Stomach smooth muscle (tissue), 2 donors: ENCODE data around the gene ROBO1.

Source experiments
- H3K27ac ChIP-seq: one replicate; pipeline ENCODE4 v1.7.0; 2013; ENCODE audit warnings: mild to moderate bottlenecking, low read length, inconsistent platforms
- H3K27me3 ChIP-seq, 2 donors: one replicate each; pipeline ENCODE4 v1.7.0; 2013; ENCODE audit warnings: low read length in 2 of 2; ENCODE audit not compliant: insufficient read depth in 2 of 2, control insufficient read depth in 1 of 2
- H3K36me3 ChIP-seq, 2 donors: one replicate each; pipeline ENCODE4 v1.7.0; 2013; ENCODE audit warnings: low read length in 2 of 2; ENCODE audit not compliant: control insufficient read depth in 2 of 2, insufficient read depth in 2 of 2
- H3K4me1 ChIP-seq: one replicate; pipeline ENCODE4 v1.7.0; 2013; ENCODE audit warnings: low read length; ENCODE audit not compliant: control insufficient read depth, insufficient read depth
- H3K4me3 ChIP-seq, 2 donors: one replicate each; pipeline ENCODE4 v1.7.0; 2013; ENCODE audit warnings: low read length in 2 of 2
- H3K9ac ChIP-seq, 2 donors: one replicate each; pipeline ENCODE4 v1.7.0; 2013; ENCODE audit warnings: low read length in 2 of 2, mild to moderate bottlenecking in 1 of 2
- H3K9me3 ChIP-seq, 2 donors: one replicate each; pipeline ENCODE4 v1.7.0; 2013; ENCODE audit warnings: low read length in 2 of 2; ENCODE audit not compliant: control insufficient read depth in 2 of 2
- donor health status: healthy.
- donor health status: Pancreatic carcinoma.

Gene ROBO1

DNA sequence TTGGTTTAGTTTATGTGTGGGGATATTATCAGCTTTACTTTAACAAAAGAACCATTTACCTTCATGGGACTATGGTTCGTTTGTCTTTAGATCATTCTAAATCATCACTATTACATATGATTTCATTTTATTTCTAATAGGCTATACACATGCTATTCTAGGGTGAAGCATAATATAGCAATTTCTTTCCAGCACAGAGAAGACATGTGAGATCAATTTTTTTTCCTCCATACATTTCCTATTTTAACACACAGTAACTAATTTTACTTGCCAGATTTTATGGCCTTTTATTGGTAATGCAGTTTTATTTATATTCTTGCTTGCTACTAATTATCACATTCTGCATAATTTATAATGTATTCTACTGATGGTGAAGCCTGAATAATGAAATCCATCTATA lies 287.1 kb downstream of the ROBO1 start:
- no peak overlapping the region for H3K27ac ChIP-seq
- H3K36me3 ChIP-seq: no peaks in the 10 kb centered on the region
- no peaks in the 10 kb centered on the region for H3K9me3 ChIP-seq
- no peak overlapping the region for H3K9ac ChIP-seq
- no peak overlapping the region for H3K4me3 ChIP-seq
- no peaks in the 10 kb centered on the region for H3K4me1 ChIP-seq
- no peaks in the 10 kb centered on the region for H3K27me3 ChIP-seq

DNA sequence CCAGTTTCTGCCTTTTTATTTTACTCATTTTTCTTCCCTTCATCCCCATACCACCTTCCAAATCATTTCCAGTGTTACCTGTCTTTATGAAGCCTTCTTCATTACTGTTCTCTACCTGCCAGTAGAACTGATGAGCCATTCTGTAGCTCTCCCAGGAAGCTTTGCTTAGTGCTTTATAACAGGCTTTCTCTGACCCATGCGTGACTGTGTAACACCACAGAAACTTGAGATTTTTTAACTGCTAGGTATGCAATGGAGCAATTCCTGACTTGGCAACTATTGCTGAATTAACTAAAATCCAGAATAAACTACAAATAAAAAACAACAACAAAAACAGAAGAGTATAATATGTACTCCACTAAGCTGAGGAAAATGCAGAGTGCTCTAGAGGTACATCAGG lies 289.2 kb downstream of the ROBO1 start:
- Histone ChIP-seq H3K27me3 (no peaks in the 10 kb centered on the region), H3K9me3 (no peaks in the 10 kb centered on the region), H3K36me3 (no peaks in the 10 kb centered on the region), H3K27ac (no peak overlapping the region), H3K4me3 (no peak overlapping the region), H3K9ac (no peak overlapping the region), H3K4me1 (no peaks in the 10 kb centered on the region)

DNA sequence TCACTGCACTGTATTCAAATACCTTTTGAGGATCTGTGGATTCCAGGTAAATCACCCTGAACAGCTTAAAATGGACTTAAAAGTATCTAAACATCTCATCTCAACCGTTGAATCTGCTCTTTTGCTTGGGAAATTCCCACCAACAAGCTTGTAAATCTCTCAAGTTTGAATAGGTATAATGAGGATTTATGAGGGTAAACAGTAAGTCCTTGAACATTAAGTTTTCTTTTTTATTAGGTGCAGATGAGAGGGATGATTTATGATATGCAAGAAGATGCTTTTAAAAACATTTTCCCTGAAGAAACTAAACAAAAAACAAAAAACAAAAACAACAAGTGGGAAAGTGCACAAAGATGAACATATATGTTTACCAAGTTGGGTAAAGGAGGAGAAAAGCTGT lies 290.6 kb downstream of the ROBO1 start:
- H3K27ac ChIP-seq: no peak overlapping the region
- no peaks in the 10 kb centered on the region for H3K27me3 ChIP-seq
- H3K9ac ChIP-seq: no peak overlapping the region
- H3K36me3 ChIP-seq: no peaks in the 10 kb centered on the region
- no peaks in the 10 kb centered on the region for H3K4me1 ChIP-seq
- H3K9me3 ChIP-seq: no peaks in the 10 kb centered on the region
- H3K4me3 ChIP-seq: no peak overlapping the region

DNA sequence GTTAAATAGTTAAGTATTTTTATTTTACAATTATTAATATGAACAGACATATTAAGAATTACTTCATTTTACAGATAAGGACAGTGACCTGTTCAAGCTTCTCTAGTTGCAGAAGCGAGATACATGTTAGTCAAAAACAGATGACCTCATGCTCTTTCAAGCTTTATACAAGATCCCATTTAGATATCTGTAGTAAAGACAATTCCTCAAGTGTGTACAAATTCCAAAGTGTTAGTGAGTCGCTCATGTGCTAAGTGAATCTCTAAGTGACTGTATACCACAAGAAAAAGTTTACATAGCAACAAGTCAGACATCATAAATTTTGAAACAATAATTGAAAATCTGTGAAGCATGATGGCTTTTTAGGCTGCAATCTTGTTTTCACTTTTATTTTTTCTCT lies 293.8 kb downstream of the ROBO1 start:
- H3K4me1 ChIP-seq: no peaks in the 10 kb centered on the region
- H3K9me3 ChIP-seq: no peaks in the 10 kb centered on the region
- no peaks in the 10 kb centered on the region for H3K36me3 ChIP-seq
- no peak overlapping the region for H3K27ac ChIP-seq
- H3K27me3 ChIP-seq: no peaks in the 10 kb centered on the region
- H3K4me3 ChIP-seq: no peak overlapping the region
- no peak overlapping the region for H3K9ac ChIP-seq

DNA sequence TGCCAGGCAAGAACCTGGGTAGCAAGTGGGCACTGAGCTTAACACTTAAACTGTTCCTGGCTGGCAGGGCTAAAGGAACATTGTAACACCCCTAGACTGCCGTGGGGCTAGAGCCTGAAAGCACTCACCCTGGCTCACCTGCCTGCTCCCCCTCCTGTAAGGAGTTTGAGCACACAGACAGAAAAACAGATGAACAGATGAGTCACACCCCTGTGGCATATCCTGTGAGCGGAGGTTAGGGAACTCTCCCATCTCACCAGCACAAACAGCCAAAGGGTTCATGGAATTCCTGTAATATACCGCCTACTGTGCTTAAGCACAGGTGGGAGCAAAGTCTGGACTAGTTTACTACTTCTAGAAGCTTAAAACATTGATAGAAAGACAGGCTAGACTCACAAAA lies 300.1 kb downstream of the ROBO1 start:
- Histone ChIP-seq H3K9me3 (no peaks in the 10 kb centered on the region), H3K27ac (no peak overlapping the region), H3K4me1 (no peaks in the 10 kb centered on the region), H3K36me3 (no peaks in the 10 kb centered on the region), H3K27me3 (no peaks in the 10 kb centered on the region), H3K4me3 (no peak overlapping the region), H3K9ac (no peak overlapping the region)

DNA sequence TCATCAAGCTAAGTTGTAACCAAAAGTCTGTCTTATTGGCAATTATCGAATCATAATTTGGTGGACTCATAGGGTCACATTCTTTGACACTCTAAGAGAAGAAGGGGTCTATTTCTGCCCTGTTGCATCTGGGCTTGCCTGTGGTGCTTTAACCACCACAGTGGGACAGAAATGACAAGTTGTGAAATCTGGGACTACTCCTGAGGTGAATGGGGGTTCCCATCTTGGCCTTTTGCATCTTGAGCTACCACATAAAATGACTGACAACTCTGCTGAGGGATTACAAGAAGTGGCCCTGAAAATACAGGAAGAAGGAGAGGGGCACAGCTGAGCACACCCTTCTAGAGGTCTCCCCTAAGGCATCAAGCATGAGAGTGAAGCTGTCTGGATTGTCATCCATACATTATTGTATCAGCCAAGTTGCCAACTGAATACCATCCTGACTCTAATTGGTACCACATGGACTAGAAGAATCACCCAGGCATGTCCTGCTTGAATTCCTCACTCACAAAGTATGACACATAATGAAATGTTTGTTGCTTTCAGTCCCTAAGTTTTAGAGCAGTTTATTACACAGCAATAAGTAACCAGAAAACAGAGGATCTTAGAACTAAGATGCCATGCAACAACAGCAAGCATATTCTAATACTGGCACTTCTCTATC lies 306.5 kb downstream of the ROBO1 start:
- no peaks in the 10 kb centered on the region for H3K4me1 ChIP-seq
- H3K27ac ChIP-seq: no peak overlapping the region
- H3K27me3 ChIP-seq: no peaks in the 10 kb centered on the region
- H3K4me3 ChIP-seq: no peak overlapping the region
- H3K9ac ChIP-seq: no peak overlapping the region
- H3K36me3 ChIP-seq: no peaks in the 10 kb centered on the region
- H3K9me3 ChIP-seq: no peaks in the 10 kb centered on the region

DNA sequence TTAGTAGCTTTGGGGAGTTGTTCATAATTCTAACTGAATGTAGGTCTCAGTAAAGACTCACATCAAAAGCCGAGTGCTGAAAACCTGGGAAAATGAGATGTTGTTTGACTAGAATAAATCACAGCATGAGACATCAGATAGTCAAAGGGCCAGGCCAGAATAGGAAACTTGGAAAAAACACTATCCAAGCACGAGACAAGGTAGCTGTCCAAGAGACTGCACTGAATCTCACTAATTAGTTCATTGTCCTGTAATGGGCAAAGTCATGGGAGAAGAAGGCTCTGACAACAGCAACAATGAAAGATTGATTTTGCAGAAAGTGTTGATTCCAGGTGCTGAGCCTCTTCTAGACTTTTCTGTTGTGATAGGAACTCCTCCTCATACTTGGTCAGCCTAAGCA lies 314.2 kb downstream of the ROBO1 start:
- Histone ChIP-seq H3K4me3 (no peak overlapping the region), H3K27ac (no peak overlapping the region), H3K9ac (no peak overlapping the region), H3K4me1 (no peaks in the 10 kb centered on the region), H3K9me3 (no peaks in the 10 kb centered on the region), H3K36me3 (no peaks in the 10 kb centered on the region), H3K27me3 (no peaks in the 10 kb centered on the region)

DNA sequence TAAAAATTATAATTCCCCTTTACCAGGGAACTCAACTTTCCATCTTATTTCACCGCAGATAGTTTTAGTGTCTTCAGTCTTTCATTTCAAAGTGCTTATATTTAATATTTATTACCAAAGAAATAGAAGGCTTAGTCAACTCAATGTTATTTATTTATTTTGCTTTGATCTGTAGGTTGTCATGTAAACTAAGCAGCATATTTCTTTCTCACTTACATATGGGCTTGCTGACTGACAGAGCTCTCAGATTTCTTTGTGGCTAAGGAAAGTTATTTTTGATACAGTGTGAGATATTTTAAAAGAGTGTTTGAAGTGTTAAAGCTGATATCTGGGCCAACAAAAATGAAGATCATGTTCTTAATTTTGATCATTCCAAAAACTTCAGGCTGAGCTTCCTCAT lies 331.4 kb downstream of the ROBO1 start:
- Histone ChIP-seq H3K9ac (no peak overlapping the region), H3K4me1 (no peaks in the 10 kb centered on the region), H3K27ac (no peak overlapping the region), H3K9me3 (no peaks in the 10 kb centered on the region), H3K36me3 (no peaks in the 10 kb centered on the region), H3K27me3 (no peaks in the 10 kb centered on the region), H3K4me3 (no peak overlapping the region)

DNA sequence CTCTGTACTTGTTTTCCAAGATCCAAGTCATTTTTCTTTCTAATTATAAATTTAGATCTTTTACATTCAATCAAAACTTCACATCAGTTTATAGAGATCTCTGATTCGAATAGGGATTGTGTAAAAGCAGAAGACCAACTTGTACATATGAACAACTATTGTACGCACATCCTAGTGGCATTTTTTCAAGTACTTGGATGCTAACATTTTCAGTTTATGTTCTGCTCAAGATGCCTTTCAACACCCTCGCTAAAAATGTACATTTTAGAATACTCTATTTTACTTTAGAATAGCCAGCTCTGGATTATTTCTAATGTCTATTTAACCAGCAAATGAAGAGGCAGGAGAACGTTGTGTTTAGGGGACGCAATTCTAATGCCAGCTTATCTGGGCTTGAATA lies 340.7 kb downstream of the ROBO1 start:
- no peak overlapping the region for H3K27ac ChIP-seq
- no peaks in the 10 kb centered on the region for H3K9me3 ChIP-seq

DNA sequence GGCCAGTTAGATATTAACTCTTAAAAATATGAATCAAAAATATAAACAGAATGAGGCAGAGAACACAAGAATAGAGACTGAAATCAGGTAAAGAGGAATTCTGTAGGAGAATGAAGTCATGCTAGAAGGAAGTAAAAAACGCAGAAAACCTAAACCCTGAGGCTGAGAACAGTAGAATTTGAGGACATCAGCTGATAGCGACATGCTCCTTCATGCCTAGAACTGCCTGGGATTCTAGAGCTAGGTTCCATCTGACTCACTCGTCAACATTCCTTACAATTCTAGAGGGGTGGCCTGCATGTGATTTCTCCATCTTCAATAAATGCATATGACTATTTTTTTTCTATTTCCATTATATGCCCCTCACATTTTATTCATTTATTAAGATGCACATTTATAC lies 343.0 kb downstream of the ROBO1 start:
- Histone ChIP-seq H3K27ac (no peak overlapping the region), H3K9me3 (no peaks in the 10 kb centered on the region), H3K4me1 (no peaks in the 10 kb centered on the region), H3K4me3 (no peak overlapping the region), H3K36me3 (no peaks in the 10 kb centered on the region), H3K27me3 (no peaks in the 10 kb centered on the region), H3K9ac (no peak overlapping the region)

More for the DNA sequence above, 340.7 kb downstream of the ROBO1 start:
- Histone ChIP-seq H3K4me3 (no peak overlapping the region), H3K4me1 (no peaks in the 10 kb centered on the region), H3K36me3 (no peaks in the 10 kb centered on the region), H3K9ac (no peak overlapping the region), H3K27me3 (no peaks in the 10 kb centered on the region)

DNA sequence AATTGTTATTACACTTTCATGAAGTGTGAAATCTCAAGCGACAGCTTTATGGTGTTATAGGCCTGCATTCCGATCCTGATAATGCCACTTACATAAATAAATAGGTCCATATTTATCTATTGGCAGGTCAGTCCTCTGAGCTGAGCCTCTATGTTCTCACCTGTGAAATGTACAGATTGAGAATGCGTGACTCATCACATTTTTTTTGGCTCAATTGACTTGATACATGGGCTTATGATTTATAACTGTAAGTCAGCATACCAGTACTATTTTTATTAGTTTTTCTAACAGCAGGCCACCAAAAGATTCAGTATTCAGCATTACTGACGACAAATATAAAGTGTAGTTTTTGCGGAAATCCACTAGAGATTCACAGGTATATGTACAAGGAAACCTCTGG lies 344.4 kb downstream of the ROBO1 start:
- no peak overlapping the region for H3K4me3 ChIP-seq
- no peak overlapping the region for H3K27ac ChIP-seq
- H3K27me3 ChIP-seq: no peaks in the 10 kb centered on the region
- H3K4me1 ChIP-seq: no peaks in the 10 kb centered on the region
- H3K36me3 ChIP-seq: no peaks in the 10 kb centered on the region
- H3K9ac ChIP-seq: no peak overlapping the region
- no peaks in the 10 kb centered on the region for H3K9me3 ChIP-seq
